GM04503 (cell line): ENCODE results near the gene TNFAIP1.
A peak's percentile ranks its signal among the peaks of the same experiment; 100 is the strongest.
"Not testable (repeated sequence)": the region's sequence is repeated elsewhere in the genome, so short reads cannot be mapped to it uniquely, and the experiment has no call there.

Experiments used
- DNase-seq: peaks from one replicate; pipeline ENCODE4 v3.0.0-alpha.2; 2012; ENCODE audit warnings: low read depth

The TNFAIP1 gene

GRCh38 chr17:28325211-28325610 is 10.3 kb upstream of the TNFAIP1 start:
- DNase-seq, result no peak

GRCh38 chr17:28326114-28326513 is 9.4 kb upstream of the TNFAIP1 start:
- DNase-seq, result no peak

- no peak for DNase-seq
These were observed 8.4 kb upstream of the TNFAIP1 start for GRCh38 chr17:28327031-28327607.

- no peak for DNase-seq
These were observed 7.9 kb upstream of the TNFAIP1 start for GRCh38 chr17:28327709-28328108.

GRCh38 chr17:28328325-28328724 is 7.2 kb upstream of the TNFAIP1 start:
- DNase-seq, result no peak

- DNase-seq, result no peak
These were observed 4.9 kb upstream of the TNFAIP1 start for GRCh38 chr17:28330671-28331070.

- DNase-seq, result no peak
These were observed 3.6 kb upstream of the TNFAIP1 start for GRCh38 chr17:28331891-28332420.

- no peak for DNase-seq
These were observed 2.3 kb upstream of the TNFAIP1 start for GRCh38 chr17:28333083-28333746.

- DNase-seq, result no peak
These were observed 1.4 kb upstream of the TNFAIP1 start for GRCh38 chr17:28334171-28334570.

- no peak for DNase-seq
These were observed 828 bp upstream of the TNFAIP1 start for GRCh38 chr17:28334666-28335200.

GRCh38 chr17:28335959-28336871 is 654 bp downstream of the TNFAIP1 start:
- DNase-seq, result peak; percentile 68

GRCh38 chr17:28338056-28338768 is 2.7 kb downstream of the TNFAIP1 start:
- peak; percentile 34 for DNase-seq

- not testable (repeated sequence) for DNase-seq
These were observed 3.2 kb downstream of the TNFAIP1 start for GRCh38 chr17:28338769-28339212.

- no peak for DNase-seq
These were observed 3.9 kb downstream of the TNFAIP1 start for GRCh38 chr17:28339431-28339830.

GRCh38 chr17:28340374-28340773 is 4.8 kb downstream of the TNFAIP1 start:
- no peak for DNase-seq

- DNase-seq, result no peak
These were observed 6.0 kb downstream of the TNFAIP1 start for GRCh38 chr17:28341516-28341915.

- DNase-seq, result no peak
These were observed 6.8 kb downstream of the TNFAIP1 start for GRCh38 chr17:28342313-28342712.

- DNase-seq, result no peak
These were observed 8.0 kb downstream of the TNFAIP1 start for GRCh38 chr17:28343491-28343932.

- no peak for DNase-seq
These were observed 8.4 kb downstream of the TNFAIP1 start for GRCh38 chr17:28344011-28344410.

GRCh38 chr17:28344435-28344901 is 8.9 kb downstream of the TNFAIP1 start:
- DNase-seq, result no peak

- no peak for DNase-seq
These were observed 10.0 kb downstream of the TNFAIP1 start for GRCh38 chr17:28345419-28346198.
